Measurements from ENCODE around the gene MRPL55. TPM values are rescaled to one million over a fixed set of nuclear protein-coding genes. Genes with fewer than 3 reads are reported as not detected.
A peak's percentile ranks its signal among the peaks of the same experiment; 100 is the strongest.

The MRPL55 gene
- total and polyA plus RNA-seq, 2 of the 13 experiments (the other 11 are each of a cell fraction or from before 2014, with no cell fraction given) = 58.6 to 92.9 TPM

DNA sequence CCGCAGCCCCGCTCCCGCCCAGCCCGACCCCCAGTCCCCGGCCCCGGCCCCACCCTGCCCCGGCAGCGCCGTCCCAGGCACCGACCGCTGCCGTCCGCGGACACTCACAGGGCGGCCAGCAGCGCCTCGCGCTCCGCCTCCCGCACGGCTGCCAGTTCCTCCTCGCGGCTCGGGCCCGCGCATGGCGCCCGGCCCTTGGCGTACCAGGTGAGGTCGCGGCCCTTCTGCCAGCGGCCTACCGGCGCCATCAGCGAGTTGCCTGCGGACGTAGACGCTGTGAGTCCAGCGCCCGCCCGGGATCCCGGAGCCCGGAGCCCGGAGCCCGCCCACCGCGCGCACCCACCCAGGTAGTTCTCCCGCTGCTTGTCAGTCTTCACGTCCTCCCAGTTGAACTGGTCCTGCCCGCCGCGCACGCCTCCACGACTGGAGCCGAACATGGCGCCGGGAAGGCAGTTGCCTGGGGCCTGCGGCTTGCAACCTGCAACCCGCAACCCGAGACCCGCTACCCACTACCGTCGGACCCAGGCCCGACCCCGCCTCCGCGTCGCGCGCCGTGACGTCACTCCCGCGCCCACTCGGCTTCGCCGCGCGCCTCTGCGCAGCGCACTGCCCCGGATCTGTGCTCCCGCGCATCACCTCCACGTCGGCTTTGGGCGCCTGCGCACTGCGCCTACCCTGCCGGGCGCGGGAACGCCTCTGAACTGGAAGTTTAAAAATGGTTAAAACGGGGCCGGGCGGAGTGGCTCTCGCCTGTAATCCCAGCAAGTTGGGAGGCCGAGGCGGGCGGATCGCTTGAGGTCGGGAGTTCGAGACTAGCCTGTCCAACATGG lies 6.1 kb downstream of the MRPL55 start, which contains the start of gene C1orf35 (continued):
- TF ChIP-seq, protein P1, sequence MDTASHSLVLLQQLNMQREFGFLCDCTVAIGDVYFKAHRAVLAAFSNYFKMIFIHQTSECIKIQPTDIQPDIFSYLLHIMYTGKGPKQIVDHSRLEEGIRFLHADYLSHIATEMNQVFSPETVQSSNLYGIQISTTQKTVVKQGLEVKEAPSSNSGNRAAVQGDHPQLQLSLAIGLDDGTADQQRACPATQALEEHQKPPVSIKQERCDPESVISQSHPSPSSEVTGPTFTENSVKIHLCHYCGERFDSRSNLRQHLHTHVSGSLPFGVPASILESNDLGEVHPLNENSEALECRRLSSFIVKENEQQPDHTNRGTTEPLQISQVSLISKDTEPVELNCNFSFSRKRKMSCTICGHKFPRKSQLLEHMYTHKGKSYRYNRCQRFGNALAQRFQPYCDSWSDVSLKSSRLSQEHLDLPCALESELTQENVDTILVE (CRISPR knock-in tag; IDR thresholded peaks at IDR 0.05) = peak; percentile 63; the same call in 1 of the 2 replicates
- TF ChIP-seq MEIS1 (CRISPR knock-in tag; IDR thresholded peaks at IDR 0.05; ENCODE audit: borderline replicate concordance) (peak; percentile 52; the same call in 1 of the 2 replicates), CBX5 (CRISPR knock-in tag; IDR thresholded peaks at IDR 0.05; ENCODE audit: borderline replicate concordance) (0 out of 2 replicates have a peak, but pooled peaks have one; percentile 30), CEBPG (CRISPR knock-in tag; IDR thresholded peaks at IDR 0.05) (peak; percentile 60), ZNF777 (CRISPR knock-in tag; IDR thresholded peaks at IDR 0.05) (peak; percentile 97), JARID2 (CRISPR knock-in tag; IDR thresholded peaks at IDR 0.05; ENCODE audit: insufficient replicate concordance) (peak; percentile 76), PCBP2 (optimal IDR thresholded peaks at IDR 0.05; ENCODE audit: low read depth, low read length, poor library complexity, severe bottlenecking) (no peak), JDP2 (CRISPR knock-in tag; IDR thresholded peaks at IDR 0.05; ENCODE audit: borderline replicate concordance) (0 out of 2 replicates have a peak, but pooled peaks have one; percentile 27), ZNF260 (CRISPR knock-in tag; IDR thresholded peaks at IDR 0.05; ENCODE audit: borderline replicate concordance, low read depth) (no peak), ZNF816 (CRISPR knock-in tag; IDR thresholded peaks at IDR 0.05; ENCODE audit: borderline replicate concordance) (no peak), ARHGAP35 (CRISPR knock-in tag; IDR thresholded peaks at IDR 0.05; ENCODE audit: borderline replicate concordance) (peak; percentile 93), MEIS2 (CRISPR knock-in tag; IDR thresholded peaks at IDR 0.05) (0 out of 2 replicates have a peak, but pooled peaks have one; percentile 61), SATB2 (CRISPR knock-in tag; IDR thresholded peaks at IDR 0.05) (no peak; the same call in 1 of the 2 replicates), ETV5 (CRISPR knock-in tag; IDR thresholded peaks at IDR 0.05; ENCODE audit: borderline replicate concordance) (peak; percentile 71), HDAC2 (CRISPR knock-in tag; IDR thresholded peaks at IDR 0.05) (peak; percentile 86), FOSL2 (CRISPR knock-in tag; IDR thresholded peaks at IDR 0.05) (peak; percentile 56)
- TF ChIP-seq, protein P2, sequence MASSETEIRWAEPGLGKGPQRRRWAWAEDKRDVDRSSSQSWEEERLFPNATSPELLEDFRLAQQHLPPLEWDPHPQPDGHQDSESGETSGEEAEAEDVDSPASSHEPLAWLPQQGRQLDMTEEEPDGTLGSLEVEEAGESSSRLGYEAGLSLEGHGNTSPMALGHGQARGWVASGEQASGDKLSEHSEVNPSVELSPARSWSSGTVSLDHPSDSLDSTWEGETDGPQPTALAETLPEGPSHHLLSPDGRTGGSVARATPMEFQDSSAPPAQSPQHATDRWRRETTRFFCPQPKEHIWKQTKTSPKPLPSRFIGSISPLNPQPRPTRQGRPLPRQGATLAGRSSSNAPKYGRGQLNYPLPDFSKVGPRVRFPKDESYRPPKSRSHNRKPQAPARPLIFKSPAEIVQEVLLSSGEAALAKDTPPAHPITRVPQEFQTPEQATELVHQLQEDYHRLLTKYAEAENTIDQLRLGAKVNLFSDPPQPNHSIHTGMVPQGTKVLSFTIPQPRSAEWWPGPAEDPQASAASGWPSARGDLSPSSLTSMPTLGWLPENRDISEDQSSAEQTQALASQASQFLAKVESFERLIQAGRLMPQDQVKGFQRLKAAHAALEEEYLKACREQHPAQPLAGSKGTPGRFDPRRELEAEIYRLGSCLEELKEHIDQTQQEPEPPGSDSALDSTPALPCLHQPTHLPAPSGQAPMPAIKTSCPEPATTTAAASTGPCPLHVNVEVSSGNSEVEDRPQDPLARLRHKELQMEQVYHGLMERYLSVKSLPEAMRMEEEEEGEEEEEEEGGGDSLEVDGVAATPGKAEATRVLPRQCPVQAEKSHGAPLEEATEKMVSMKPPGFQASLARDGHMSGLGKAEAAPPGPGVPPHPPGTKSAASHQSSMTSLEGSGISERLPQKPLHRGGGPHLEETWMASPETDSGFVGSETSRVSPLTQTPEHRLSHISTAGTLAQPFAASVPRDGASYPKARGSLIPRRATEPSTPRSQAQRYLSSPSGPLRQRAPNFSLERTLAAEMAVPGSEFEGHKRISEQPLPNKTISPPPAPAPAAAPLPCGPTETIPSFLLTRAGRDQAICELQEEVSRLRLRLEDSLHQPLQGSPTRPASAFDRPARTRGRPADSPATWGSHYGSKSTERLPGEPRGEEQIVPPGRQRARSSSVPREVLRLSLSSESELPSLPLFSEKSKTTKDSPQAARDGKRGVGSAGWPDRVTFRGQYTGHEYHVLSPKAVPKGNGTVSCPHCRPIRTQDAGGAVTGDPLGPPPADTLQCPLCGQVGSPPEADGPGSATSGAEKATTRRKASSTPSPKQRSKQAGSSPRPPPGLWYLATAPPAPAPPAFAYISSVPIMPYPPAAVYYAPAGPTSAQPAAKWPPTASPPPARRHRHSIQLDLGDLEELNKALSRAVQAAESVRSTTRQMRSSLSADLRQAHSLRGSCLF (CRISPR knock-in tag; IDR thresholded peaks at IDR 0.05; ENCODE audit: borderline replicate concordance) = no peak
- TF ChIP-seq, protein P3, sequence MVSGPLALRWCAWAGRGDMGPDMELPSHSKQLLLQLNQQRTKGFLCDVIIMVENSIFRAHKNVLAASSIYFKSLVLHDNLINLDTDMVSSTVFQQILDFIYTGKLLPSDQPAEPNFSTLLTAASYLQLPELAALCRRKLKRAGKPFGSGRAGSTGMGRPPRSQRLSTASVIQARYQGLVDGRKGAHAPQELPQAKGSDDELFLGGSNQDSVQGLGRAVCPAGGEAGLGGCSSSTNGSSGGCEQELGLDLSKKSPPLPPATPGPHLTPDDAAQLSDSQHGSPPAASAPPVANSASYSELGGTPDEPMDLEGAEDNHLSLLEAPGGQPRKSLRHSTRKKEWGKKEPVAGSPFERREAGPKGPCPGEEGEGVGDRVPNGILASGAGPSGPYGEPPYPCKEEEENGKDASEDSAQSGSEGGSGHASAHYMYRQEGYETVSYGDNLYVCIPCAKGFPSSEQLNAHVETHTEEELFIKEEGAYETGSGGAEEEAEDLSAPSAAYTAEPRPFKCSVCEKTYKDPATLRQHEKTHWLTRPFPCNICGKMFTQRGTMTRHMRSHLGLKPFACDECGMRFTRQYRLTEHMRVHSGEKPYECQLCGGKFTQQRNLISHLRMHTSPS (CRISPR knock-in tag; IDR thresholded peaks at IDR 0.05; ENCODE audit: low read depth) = no peak

Data from HepG2 (cell line).